Smooth muscle cell (in vitro differentiated cells): Measurements from ENCODE around the gene RHOV. TPM values are rescaled to one million over a fixed set of nuclear protein-coding genes. Genes with fewer than 3 reads are reported as not detected.

Source experiments
- DNase-seq: peaks from one replicate; lab custom pipeline; 2025; ENCODE audit not compliant: unreplicated experiment; lab: John Stamatoyannopoulos, UW
- H2AFZ ChIP-seq: fragments of 200-600 bp; sonication (generic); 2 replicates; pipeline ENCODE4 v1.6.0; 2016; ENCODE audit warnings: antibody characterized with exemption, low read depth, mild to moderate bottlenecking
- H3F3A ChIP-seq: fragments of 200-600 bp; sonication (generic); 2 replicates; pipeline ENCODE4 v1.6.0; 2017; ENCODE audit warnings: antibody characterized with exemption, low read depth
- H3K27ac ChIP-seq: fragments of 200-600 bp; sonication (generic); 2 replicates; pipeline ENCODE4 v1.5.1; 2016; ENCODE audit warnings: low read depth, mild to moderate bottlenecking
- H3K27me3 ChIP-seq: fragments of 200-600 bp; sonication (generic); 2 replicates; pipeline ENCODE4 v1.6.1; 2016; ENCODE audit warnings: low read depth, mild to moderate bottlenecking
- H3K36me3 ChIP-seq: fragments of 200-600 bp; sonication (generic); 2 replicates; pipeline ENCODE4 v1.5.1; 2016; ENCODE audit warnings: low read depth
- H3K4me1 ChIP-seq: fragments of 200-600 bp; sonication (generic); 2 replicates; pipeline ENCODE4 v1.5.1; 2016; ENCODE audit warnings: low read depth
- H3K4me2 ChIP-seq: fragments of 200-600 bp; sonication (generic); 2 replicates; pipeline ENCODE4 v1.6.0; 2016; ENCODE audit warnings: mild to moderate bottlenecking
- H3K4me3 ChIP-seq: fragments of 200-600 bp; sonication (generic); 2 replicates; pipeline ENCODE4 v1.5.1; 2016; ENCODE audit warnings: mild to moderate bottlenecking
- H3K79me2 ChIP-seq: fragments of 200-600 bp; sonication (generic); 2 replicates; pipeline ENCODE4 v1.6.0; 2016; ENCODE audit warnings: low read depth, mild to moderate bottlenecking
- H3K9ac ChIP-seq: fragments of 200-600 bp; sonication (generic); 2 replicates; pipeline ENCODE4 v1.6.0; 2016; ENCODE audit warnings: low read depth
- H3K9me3 ChIP-seq: fragments of 200-600 bp; sonication (generic); replicated peaks from 2 replicates; pipeline ENCODE4 v1.5.1; 2016; ENCODE audit warnings: low read depth
- H4K20me1 ChIP-seq: fragments of 200-600 bp; sonication (generic); 2 replicates; pipeline ENCODE4 v1.6.0; 2016; ENCODE audit warnings: low read depth
- CTCF ChIP-seq: fragments of 200-600 bp; sonication (generic); IDR thresholded peaks from 2 replicates; pipeline ENCODE4 v1.5.1; 2017; ENCODE audit warnings: borderline replicate concordance, mild to moderate bottlenecking, antibody characterized with exemption; ENCODE audit not compliant: insufficient read depth, poor library complexity, severe bottlenecking
- WGBS: methylation state at CpG from one replicate; pipeline ENCODE4 v1.1.7; 2016; ENCODE audit warnings: low lambda C conversion rate; 5-methylcytosine and 5-hydroxymethylcytosine counted together
- polyA plus RNA-seq: library from polyadenylated mRNA; unstranded; fragments of >200 nt; fragmentation: Nextera tagmentation; extraction: Ambion mirVana; gene quantifications from 2 replicates; pipeline ENCODE4 v1.2.1, GENCODE V29; 2016
- total RNA-seq: library from RNA; depleted of rRNA; stranded (reverse); fragments of >200 nt; gene quantifications from 2 replicates; pipeline ENCODE4 v1.2.3, GENCODE V29; 2014

The RHOV gene
- total and polyA plus RNA-seq, 2 experiments from 2014 or later = 3.0 to 3.3 TPM

DNA sequence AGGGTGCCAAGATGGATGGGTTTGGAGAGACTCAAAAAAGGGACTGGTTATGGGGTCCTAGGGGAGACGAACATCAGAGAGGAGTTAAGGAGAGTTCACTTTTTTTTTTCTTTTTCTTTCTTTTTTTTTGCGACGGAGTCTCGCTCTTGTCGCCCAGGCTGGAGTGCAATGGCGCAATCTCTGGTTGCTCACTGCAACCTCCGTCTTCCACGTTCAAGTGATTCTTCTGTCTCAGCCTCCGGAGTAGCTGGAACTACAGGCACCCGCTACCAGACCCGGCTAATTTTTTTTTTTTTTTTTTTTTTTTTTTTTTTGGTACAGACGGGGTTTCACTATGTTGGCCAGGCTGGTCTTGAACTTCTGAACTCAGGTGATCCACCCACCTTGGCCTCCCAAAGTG, 29.0 kb downstream of the RHOV start:
- H3K9me3 ChIP-seq = no peaks in the 10 kb centered on the region
- H4K20me1 ChIP-seq = peaks cover 11% of the 10 kb centered on the region
- no peaks in the 10 kb centered on the region for H3F3A ChIP-seq
- no peak for DNase-seq
- peak overlapping the region; percentile 79 for H3K4me3 ChIP-seq
- peaks cover 12% of the 10 kb centered on the region for H3K4me1 ChIP-seq
- peak overlapping the region; percentile 95 for H3K4me2 ChIP-seq
- peak overlapping the region; percentile 79 for H3K9ac ChIP-seq
- peak overlapping the region; percentile 88 for H3K27ac ChIP-seq
- no peaks in the 10 kb centered on the region for H3K27me3 ChIP-seq
- TF ChIP-seq CTCF = no peak
- H3K79me2 ChIP-seq = peaks cover 4% of the 10 kb centered on the region
- 25% methylated on average over 11 of the region's 12 CpGs for WGBS
- peak overlapping the region; percentile 47 for H2AFZ ChIP-seq
- H3K36me3 ChIP-seq = no peaks in the 10 kb centered on the region

GRCh38 chr15:40844696-40845030, 29.4 kb downstream of the RHOV start:
- peaks cover 11% of the 10 kb centered on the region for H4K20me1 ChIP-seq
- no peaks in the 10 kb centered on the region for H3K27me3 ChIP-seq
- no peaks in the 10 kb centered on the region for H3F3A ChIP-seq
- peak overlapping the region; percentile 79 for H3K9ac ChIP-seq
- no peak for DNase-seq
- 3% methylated on average over 28 of the region's 28 CpGs for WGBS
- peak overlapping the region; percentile 47 for H2AFZ ChIP-seq
- peak overlapping the region; percentile 88 for H3K27ac ChIP-seq
- H3K4me1 ChIP-seq = peaks cover 12% of the 10 kb centered on the region
- TF ChIP-seq CTCF = no peak
- H3K79me2 ChIP-seq = peaks cover 4% of the 10 kb centered on the region
- peak overlapping the region; percentile 79 for H3K4me3 ChIP-seq
- H3K9me3 ChIP-seq = no peaks in the 10 kb centered on the region
- peak overlapping the region; percentile 95 for H3K4me2 ChIP-seq
- no peaks in the 10 kb centered on the region for H3K36me3 ChIP-seq

- peaks cover 4% of the 10 kb centered on the region for H3K79me2 ChIP-seq
- no peaks in the 10 kb centered on the region for H3F3A ChIP-seq
- no peaks in the 10 kb centered on the region for H3K27me3 ChIP-seq
- peak within 1 kb of the TSS; percentile 88 for H3K27ac ChIP-seq
- H3K4me3 ChIP-seq = peak within 1 kb of the TSS; percentile 79
- no peaks in the 10 kb centered on the region for H3K36me3 ChIP-seq
- DNase-seq = no peak
- H3K9me3 ChIP-seq = no peaks in the 10 kb centered on the region
- H4K20me1 ChIP-seq = peaks cover 11% of the 10 kb centered on the region
- H3K4me2 ChIP-seq = peak within 1 kb of the TSS; percentile 95
- H3K4me1 ChIP-seq = peaks cover 12% of the 10 kb centered on the region
- peak within 1 kb of the TSS; percentile 79 for H3K9ac ChIP-seq
- 1% methylated on average over 72 of the region's 89 CpGs for WGBS
- TF ChIP-seq CTCF = no peak
- peak within 1 kb of the TSS; percentile 47 for H2AFZ ChIP-seq
Observed at GRCh38 chr15:40843885-40844695, 29.9 kb downstream of the RHOV start, which contains the start of gene SPINT1. Gene SPINT1, plus strand, starts transcription at chr15:40844048. Its CDS starts 507 bp downstream, at chr15:40844555.
